ENCODE data around the gene CD53.
A peak's percentile ranks its signal among the peaks of the same experiment; 100 is the strongest.
"Not testable (repeated sequence)": the region's sequence is repeated elsewhere in the genome, so short reads cannot be mapped to it uniquely, and the experiment has no call there.

The CD53 gene

DNA sequence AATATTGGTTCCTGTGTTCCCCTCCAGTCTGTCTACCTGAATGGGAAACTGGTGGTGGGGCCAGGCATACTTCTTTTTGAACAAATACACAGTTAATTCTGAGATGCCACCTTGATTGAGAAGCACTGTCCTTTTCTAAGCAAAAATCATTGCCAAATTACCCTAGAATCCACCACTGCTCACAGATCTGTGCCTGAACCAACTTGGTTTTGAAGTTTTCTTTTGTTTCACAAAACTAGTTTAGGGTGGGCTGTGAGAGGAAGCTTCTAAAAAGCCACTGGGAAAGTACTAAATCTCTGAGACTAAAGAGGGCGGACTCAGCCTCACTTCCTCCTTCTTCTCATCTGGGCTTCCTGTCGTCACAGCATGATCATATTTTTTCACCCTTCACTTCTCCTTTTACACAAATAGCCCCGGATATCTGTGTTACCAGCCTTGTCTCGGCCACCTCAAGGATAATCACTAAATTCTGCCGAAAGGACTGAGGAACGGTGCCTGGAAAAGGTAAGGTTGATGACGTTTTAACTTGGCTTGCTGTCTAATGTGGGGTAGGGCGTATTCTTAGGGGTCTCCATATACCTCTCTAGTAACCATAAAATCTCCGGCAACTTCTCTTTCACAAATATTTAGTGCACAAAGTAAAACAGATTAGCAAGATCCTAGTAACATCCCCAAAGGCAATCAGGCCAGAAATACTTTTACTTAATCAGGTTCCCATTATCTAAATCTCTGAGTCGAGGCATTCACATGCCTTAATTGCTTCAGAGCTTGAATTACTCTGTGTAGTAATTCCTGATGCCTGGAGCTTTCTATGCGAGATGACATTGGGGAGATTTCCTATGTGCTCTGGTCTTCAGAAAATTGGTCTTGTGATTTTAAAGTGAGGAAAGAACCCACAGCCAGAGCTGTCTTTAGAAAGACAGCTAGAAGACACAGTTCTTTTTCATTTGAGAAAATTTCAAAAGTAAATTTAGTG is at the start of gene CD53:
CD53 (plus strand) TSS at position 404 of the 976 bp plus-strand sequence. CDS start 18,261 bp downstream, outside the sequence.
- peaks cover 24 to 33% of the 10 kb centered on the region in 2 donors for H3K36me3 Mint-ChIP-seq

DNA sequence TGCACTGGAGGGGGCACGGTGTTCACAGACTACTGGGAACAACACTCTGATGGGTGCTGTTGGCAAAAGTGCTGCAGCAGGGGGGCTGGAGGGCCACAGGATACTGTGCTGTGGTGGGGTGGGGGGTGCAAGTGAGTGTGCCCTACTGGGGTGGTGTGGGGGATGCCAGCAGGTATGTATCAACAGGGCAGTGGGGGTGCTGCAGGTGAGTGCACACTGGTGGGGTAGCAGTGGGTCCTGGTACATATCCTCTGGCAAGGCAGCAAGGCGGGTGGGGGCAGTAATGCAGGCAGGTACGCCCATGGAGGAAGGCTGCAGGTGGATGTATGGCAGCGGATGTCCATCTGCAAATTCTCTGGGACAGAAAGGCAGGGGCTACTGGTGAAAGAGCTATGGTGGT is 48.8 kb upstream of the CD53 start:
- DNase-seq: no peak
- Mint-ChIP-seq H3K27ac (no peak overlapping the region), H3K36me3 (no peaks in the 10 kb centered on the region), H3K9me3 (no peaks in the 10 kb centered on the region), H3K4me3 (no peak overlapping the region), H3K27me3 (no peaks in the 10 kb centered on the region), H3K4me1 (peaks cover 6 to 11% of the 10 kb centered on the region in 2 donors)
- no peak for ATAC-seq (replicated peaks)

More for the DNA sequence above, at the start of gene CD53:
- no peaks in the 10 kb centered on the region for H3K9me3 Mint-ChIP-seq
- peaks cover 42 to 76% of the 10 kb centered on the region in 2 donors for H3K4me1 Mint-ChIP-seq
- H3K27ac Mint-ChIP-seq: peak within 1 kb of the TSS; percentile 98
- no peaks in the 10 kb centered on the region for H3K27me3 Mint-ChIP-seq
- DNase-seq (peak; percentile 70), ATAC-seq (replicated peaks) (peak; percentile 75 to 78)
- H3K4me3 Mint-ChIP-seq: peak within 1 kb of the TSS; percentile 87 to 91

GRCh38 chr1:110829955-110830553 is 42.9 kb upstream of the CD53 start:
- DNase-seq: peak; percentile 4
- peaks cover 10 to 19% of the 10 kb centered on the region in 2 donors for H3K4me1 Mint-ChIP-seq

DNA sequence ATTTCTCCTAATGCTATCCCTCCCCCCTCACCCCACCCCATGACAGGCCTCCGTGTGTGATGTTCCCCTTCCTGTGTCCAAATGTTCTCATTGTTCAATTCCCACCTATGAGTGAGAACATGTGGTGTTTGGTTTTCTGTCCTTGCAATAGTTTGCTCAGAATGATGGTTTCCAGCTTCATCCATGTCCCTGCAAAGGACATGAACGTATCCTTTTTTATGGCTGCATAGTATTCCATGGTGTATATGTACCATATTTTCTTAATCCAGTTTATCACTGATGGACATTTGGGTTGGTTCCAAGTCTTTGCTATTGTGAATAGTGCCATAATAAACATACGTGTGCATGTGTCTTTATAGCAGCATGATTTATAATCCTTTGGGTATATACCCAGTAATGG is 39.2 kb upstream of the CD53 start:
- H3K27ac Mint-ChIP-seq; H3K4me3 Mint-ChIP-seq; ATAC-seq (replicated peaks); H3K36me3 Mint-ChIP-seq; H3K4me1 Mint-ChIP-seq; DNase-seq; H3K9me3 Mint-ChIP-seq; H3K27me3 Mint-ChIP-seq: not testable (repeated sequence)

More at GRCh38 chr1:110829955-110830553, 42.9 kb upstream of the CD53 start:
- no peaks in the 10 kb centered on the region for H3K36me3 Mint-ChIP-seq
- no peaks in the 10 kb centered on the region for H3K27me3 Mint-ChIP-seq
- H3K27ac Mint-ChIP-seq: no peak overlapping the region
- H3K4me3 Mint-ChIP-seq: no peak overlapping the region
- peak; percentile 73 to 79 for ATAC-seq (replicated peaks)
- H3K9me3 Mint-ChIP-seq: peaks cover 0 to 1% of the 10 kb centered on the region in 2 donors

DNA sequence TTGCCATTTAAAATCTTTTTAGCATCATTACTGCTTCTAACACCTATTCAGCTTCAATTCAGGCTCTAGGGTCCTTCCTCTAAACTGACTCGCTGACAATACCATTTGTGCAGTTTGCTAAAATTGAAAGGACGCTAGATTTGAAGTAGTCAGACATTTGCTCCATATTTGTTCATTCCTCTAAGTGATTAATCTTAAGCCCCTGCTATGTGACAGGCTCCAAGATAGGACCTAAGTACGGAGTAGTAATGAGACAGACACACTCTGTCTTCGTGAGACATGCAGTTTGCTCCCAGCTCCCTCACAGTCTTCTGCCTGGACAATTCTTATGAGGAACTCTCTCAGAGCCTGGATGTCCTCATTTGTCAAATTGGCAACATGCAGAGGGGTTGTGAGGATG is 26.1 kb upstream of the CD53 start:
- DNase-seq: no peak

DNA sequence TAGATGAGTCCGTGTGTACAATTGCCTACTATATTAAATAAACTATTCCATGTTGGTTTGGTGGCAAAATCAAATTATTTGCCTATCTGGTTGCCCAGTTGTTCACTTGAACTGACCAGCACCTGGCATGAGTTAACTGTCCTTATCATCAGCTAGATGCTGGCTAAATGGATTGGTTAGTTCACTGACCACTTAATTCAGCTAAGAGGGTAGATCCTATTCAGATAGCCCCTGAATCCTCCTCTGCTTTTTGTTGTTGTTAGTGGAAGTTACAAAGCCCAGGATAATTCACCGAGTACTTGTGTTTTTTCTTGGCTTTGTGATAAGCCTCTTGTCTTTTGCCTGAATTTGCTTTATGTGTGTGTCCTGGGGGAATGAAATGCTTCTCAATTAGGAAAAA is 22.8 kb upstream of the CD53 start:
- ATAC-seq (replicated peaks): no peak
- H3K27me3 Mint-ChIP-seq: peaks cover 0 to 3% of the 10 kb centered on the region in 2 donors
- peaks cover 8 to 9% of the 10 kb centered on the region in 2 donors for H3K4me1 Mint-ChIP-seq
- H3K27ac Mint-ChIP-seq: no peak overlapping the region
- no peak for DNase-seq
- no peaks in the 10 kb centered on the region for H3K9me3 Mint-ChIP-seq
- no peak overlapping the region for H3K4me3 Mint-ChIP-seq
- H3K36me3 Mint-ChIP-seq: no peaks in the 10 kb centered on the region

More for the DNA sequence above, 26.1 kb upstream of the CD53 start:
- Mint-ChIP-seq H3K27ac (no peak overlapping the region), H3K4me3 (no peak overlapping the region), H3K27me3 (no peaks in the 10 kb centered on the region), H3K9me3 (peaks cover 0 to 4% of the 10 kb centered on the region in 2 donors), H3K36me3 (no peaks in the 10 kb centered on the region), H3K4me1 (peaks cover 2 to 9% of the 10 kb centered on the region in 2 donors)
- no peak for ATAC-seq (replicated peaks)

DNA sequence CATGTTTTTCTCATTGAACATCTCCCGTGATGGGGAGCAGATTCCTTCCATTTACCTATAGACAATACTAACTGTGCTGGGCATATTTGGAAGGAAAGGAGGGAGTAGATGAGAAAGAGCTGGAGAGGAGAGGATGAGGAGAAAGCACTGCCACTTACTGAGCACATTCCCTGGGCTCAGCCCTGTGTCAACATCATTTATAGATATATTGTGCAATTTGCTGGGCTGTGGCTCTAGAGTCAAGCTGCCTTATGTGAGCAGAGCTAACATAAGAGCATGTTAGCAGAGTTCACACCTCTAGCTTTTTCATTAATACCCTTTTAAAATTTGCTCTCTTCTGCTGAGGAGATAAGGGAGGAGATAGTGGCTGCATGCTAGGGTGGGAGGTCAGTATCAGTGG is 22.3 kb upstream of the CD53 start:
- DNase-seq (no peak), ATAC-seq (replicated peaks) (no peak)
- no peaks in the 10 kb centered on the region for H3K9me3 Mint-ChIP-seq
- H3K36me3 Mint-ChIP-seq: no peaks in the 10 kb centered on the region
- no peak overlapping the region for H3K4me3 Mint-ChIP-seq
- H3K27me3 Mint-ChIP-seq: peaks cover 0 to 3% of the 10 kb centered on the region in 2 donors
- H3K4me1 Mint-ChIP-seq: peaks cover 7 to 9% of the 10 kb centered on the region in 2 donors
- H3K27ac Mint-ChIP-seq: no peak overlapping the region

GRCh38 chr1:110853135-110853534 is 19.8 kb upstream of the CD53 start:
- Mint-ChIP-seq H3K4me1 (peaks cover 9 to 12% of the 10 kb centered on the region in 2 donors), H3K4me3 (no peak overlapping the region), H3K36me3 (no peaks in the 10 kb centered on the region), H3K27me3 (peaks cover 0 to 3% of the 10 kb centered on the region in 2 donors), H3K9me3 (no peaks in the 10 kb centered on the region), H3K27ac (no peak overlapping the region)
- no peak for DNase-seq
- no peak for ATAC-seq (replicated peaks)

DNA sequence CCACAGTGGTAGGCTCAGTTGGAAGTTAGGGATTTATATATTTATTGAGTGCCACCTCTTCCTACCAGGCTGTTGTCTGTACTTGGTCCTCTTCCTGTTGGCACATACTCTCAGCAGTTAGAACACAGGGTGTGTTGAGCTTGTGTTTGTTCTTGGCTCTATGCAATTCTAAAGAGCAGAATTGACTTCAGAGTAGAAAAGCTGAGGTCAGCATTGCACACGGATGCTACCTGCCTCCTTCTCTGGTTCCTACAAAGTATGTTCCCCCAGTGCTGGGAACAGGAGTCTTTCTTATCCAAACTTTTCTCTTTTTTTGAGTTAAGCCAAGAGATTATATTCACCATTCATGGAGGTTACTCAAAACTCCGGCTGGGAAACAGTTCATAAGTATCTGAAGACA is 16.5 kb upstream of the CD53 start:
- no peak overlapping the region for H3K27ac Mint-ChIP-seq
- H3K27me3 Mint-ChIP-seq: peaks cover 0 to 3% of the 10 kb centered on the region in 2 donors
- H3K36me3 Mint-ChIP-seq: no peaks in the 10 kb centered on the region
- peaks cover 0 to 2% of the 10 kb centered on the region in 2 donors for H3K9me3 Mint-ChIP-seq
- DNase-seq: no peak
- H3K4me3 Mint-ChIP-seq: no peak overlapping the region
- ATAC-seq (replicated peaks): no peak
- peaks cover 21 to 26% of the 10 kb centered on the region in 2 donors for H3K4me1 Mint-ChIP-seq

GRCh38 chr1:110857964-110858948 is 14.7 kb upstream of the CD53 start:
- H3K27me3 Mint-ChIP-seq: peaks cover 0 to 3% of the 10 kb centered on the region in 2 donors
- H3K4me1 Mint-ChIP-seq: peaks cover 18 to 20% of the 10 kb centered on the region in 2 donors
- H3K27ac Mint-ChIP-seq: peak overlapping the region; percentile 2
- DNase-seq (no peak), ATAC-seq (replicated peaks) (peak; percentile 86 to 94)
- no peak overlapping the region for H3K4me3 Mint-ChIP-seq
- H3K9me3 Mint-ChIP-seq: peaks cover 0 to 4% of the 10 kb centered on the region in 2 donors
- no peaks in the 10 kb centered on the region for H3K36me3 Mint-ChIP-seq

GRCh38 chr1:110859062-110859461 is 13.9 kb upstream of the CD53 start:
- no peak for DNase-seq
- peak; percentile 29 to 51 for ATAC-seq (replicated peaks)
- peaks cover 0 to 4% of the 10 kb centered on the region in 2 donors for H3K9me3 Mint-ChIP-seq
- H3K4me1 Mint-ChIP-seq: peaks cover 15 to 17% of the 10 kb centered on the region in 2 donors
- peaks cover 0 to under 1% of the 10 kb centered on the region in 2 donors for H3K36me3 Mint-ChIP-seq
- peak overlapping the region; percentile 9 to 11 for H3K4me3 Mint-ChIP-seq
- peak overlapping the region; percentile 28 for H3K27ac Mint-ChIP-seq
- H3K27me3 Mint-ChIP-seq: no peaks in the 10 kb centered on the region

GRCh38 chr1:110860174-110860573 is 12.8 kb upstream of the CD53 start:
- Mint-ChIP-seq H3K27ac (no peak overlapping the region), H3K36me3 (peaks cover 6 to 11% of the 10 kb centered on the region in 2 donors), H3K4me1 (peaks cover 21 to 27% of the 10 kb centered on the region in 2 donors), H3K4me3 (no peak overlapping the region), H3K27me3 (no peaks in the 10 kb centered on the region), H3K9me3 (peaks cover 6 to 12% of the 10 kb centered on the region in 2 donors)
- no peak for ATAC-seq (replicated peaks)
- no peak for DNase-seq

DNA sequence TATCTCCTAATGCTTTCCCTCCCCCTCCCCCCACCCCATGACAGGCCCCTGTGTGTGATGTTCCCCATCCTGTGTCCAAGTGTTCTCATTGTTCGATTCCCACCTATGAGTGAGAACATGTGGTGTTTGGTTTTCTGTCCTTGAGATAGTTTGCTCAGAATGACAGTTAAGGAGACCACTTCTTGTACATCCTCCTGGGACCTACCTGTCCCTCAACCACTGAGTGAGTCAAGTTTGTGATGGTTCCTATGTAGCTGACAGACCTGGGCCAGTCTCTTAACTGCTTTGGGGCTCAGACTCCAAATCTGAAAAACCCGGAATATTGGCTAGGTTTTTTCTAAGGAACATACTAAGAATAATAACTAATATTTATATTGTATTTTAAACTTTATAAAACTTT is 12.3 kb upstream of the CD53 start:
- Mint-ChIP-seq H3K4me1 (peaks cover 21 to 29% of the 10 kb centered on the region in 2 donors), H3K36me3 (peaks cover 6 to 12% of the 10 kb centered on the region in 2 donors), H3K27ac (peak overlapping the region; percentile 85), H3K9me3 (peaks cover 6 to 15% of the 10 kb centered on the region in 2 donors)
- ATAC-seq (replicated peaks); DNase-seq; H3K4me3 Mint-ChIP-seq; H3K27me3 Mint-ChIP-seq: not testable (repeated sequence)
